Stimulated activated CD4-positive, alpha-beta T cell treated with anti-CD3 and anti-CD28 coated beads, Interleukin-15, amount 100 ng/mL, for 1 hour (primary cell): ENCODE data around the gene FBXO28.

ENCODE experiments used
- DNase-seq, 2 donors: peaks; one replicate each; pipeline ENCODE4 v3.0.0-alpha.2; 2020; ENCODE audit warnings: low read depth in 1 of 2, low spot score in 1 of 2

FBXO28 gene

DNA sequence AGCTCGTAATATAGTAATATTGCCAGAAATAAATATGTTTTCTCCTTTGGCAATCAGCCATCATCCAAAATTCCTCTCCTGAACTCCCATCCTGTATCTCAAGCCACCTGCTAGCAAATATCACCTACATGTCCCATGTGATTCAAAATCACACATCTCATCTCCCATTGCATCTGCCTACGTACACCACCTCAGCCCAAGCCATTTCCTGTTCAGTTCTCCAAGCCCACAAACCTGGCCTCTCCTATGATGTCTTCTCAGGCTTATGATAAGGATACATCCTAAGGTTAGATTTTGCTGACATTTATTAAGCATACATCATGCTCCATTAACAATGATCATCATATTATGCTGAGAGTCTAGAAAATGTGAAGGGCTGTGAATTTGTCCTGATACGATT is 37.2 kb downstream of the FBXO28 start:
- DNase-seq = no peak

- DNase-seq = no peak
These were observed 43.4 kb downstream of the FBXO28 start for GRCh38 chr1:224157316-224157715.

GRCh38 chr1:224159541-224159940 is 45.6 kb downstream of the FBXO28 start:
- no peak for DNase-seq

DNA sequence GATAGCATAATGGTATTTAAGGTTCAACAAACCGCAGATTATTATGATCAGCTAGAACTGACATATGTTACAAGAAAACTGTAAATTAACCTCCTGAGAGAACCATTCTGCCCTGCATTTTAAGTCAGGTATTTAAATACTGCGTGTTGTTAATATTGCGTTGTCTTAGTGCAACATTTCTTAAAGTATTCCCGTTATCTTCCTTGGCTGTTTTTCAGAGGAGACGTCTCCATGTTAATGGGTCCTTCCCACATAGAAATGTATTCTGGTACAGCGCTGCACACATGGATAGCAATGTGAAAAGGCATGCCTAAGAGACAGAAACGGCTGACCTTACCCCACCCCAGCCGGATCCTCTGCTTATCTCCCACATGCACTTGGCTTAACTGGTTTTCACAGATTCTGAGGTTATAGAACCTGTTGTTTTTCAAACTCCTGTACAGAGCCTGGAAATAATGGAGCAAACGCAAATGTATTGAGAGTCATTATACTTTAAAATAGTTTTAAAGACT is 46.3 kb downstream of the FBXO28 start:
- DNase-seq = no peak

DNA sequence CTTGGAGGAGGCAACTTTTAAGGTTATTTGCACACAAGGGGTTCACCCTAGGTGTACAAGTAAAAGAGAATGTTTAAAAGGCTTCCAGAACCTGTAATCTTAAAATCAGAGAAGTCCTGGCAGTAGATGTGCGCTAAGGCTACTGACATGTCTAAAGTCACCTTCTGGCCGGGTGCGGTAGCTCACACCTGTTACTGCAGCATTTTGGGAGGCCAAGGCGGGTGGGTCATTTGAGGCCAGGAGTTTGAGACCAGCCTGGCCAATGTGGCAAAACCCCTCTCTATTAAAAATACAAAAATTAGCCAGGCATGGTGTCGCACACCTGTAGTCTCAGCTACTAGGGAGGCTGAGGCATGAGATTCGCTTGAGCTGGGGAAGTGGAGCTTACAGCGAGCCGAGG is 48.9 kb downstream of the FBXO28 start:
- DNase-seq = no peak

DNA sequence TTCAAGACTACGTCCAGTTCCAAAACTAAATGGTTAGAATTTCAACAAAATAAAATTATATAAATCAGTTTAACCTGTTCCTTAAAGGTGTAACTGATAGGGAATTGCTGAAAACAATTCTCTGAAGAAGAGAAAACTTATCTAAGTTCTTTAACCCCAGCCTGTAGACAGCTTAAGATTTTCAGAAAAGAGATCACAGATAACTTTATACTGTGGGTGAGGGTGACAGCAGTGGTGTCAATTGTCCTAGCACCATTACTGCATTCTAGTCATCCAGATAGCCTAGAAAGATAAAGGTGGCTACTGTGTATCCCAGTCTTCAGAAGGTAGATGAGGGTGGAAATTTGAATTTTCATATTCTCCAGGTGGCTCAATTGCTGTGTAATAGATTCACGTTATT is 49.4 kb downstream of the FBXO28 start:
- no peak for DNase-seq

DNA sequence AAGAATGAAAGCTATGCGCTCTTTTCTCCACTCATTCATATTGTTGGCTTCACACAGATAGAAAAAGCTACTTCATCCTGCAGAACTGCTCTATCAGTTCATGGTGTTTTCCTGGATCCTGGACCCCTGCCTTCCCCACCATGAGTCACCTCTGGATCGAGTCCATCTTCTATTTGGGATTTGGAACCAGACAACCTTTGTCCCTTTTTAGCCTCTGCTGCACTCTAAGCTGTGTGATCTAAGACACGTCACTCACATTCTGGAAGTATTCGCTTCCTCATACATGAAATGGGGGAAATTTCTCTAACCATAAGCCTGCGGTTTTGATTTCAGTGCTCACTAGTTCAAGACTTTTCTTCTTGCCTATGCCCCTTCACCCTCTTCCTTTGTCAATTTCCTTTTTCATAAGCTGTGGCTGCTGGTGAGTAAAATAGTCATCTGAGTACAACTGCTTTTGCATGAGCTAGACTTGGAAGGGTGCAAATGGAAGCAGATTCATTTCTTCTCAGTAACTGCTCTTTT is 55.0 kb downstream of the FBXO28 start:
- DNase-seq = no peak

DNA sequence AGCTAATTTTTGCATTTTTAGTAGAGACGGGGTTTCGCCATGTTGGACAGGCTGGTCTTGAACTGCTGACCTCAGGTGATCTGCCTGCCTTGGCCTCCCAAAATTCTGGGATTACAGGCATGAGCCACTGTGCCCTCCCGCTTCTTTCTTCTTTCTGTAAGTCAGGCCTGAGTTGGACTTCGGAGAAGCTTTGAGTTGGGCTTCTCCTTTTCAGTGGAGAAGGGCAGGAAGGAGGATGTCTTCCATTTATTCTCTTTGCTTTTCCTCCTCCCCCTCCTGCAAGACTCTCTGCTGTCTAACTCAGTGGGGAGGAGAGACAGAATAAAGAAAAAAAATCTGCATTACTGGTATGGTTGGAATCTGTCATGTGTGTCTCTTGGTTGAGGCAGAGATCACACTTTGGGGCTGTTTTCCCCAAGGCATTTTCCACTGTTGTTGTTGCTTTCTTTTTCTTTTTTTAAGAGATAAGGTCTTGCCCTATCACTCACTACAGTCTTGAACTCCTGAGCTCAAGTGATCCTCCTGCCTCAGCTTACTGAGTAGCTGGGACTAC is 55.9 kb downstream of the FBXO28 start:
- DNase-seq = no peak

DNA sequence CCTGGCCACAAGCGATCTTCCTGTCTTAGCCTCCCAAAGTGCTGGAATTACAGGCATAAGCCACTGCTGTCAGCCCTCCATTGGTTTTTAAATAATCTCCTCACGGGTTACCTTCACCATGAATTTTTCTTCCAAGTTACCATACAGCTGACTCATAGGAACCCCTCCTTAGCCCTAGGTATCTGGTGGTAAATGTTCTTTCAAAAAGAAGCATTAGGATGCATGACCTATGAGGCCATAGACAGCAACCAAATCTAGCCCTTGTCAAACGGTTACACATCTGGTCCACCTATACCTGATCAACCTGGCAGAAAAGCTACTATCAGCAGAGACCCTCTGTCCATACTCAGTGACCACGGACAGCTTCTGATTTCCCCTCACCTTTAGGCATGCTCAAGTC is 56.4 kb downstream of the FBXO28 start:
- no peak for DNase-seq

DNA sequence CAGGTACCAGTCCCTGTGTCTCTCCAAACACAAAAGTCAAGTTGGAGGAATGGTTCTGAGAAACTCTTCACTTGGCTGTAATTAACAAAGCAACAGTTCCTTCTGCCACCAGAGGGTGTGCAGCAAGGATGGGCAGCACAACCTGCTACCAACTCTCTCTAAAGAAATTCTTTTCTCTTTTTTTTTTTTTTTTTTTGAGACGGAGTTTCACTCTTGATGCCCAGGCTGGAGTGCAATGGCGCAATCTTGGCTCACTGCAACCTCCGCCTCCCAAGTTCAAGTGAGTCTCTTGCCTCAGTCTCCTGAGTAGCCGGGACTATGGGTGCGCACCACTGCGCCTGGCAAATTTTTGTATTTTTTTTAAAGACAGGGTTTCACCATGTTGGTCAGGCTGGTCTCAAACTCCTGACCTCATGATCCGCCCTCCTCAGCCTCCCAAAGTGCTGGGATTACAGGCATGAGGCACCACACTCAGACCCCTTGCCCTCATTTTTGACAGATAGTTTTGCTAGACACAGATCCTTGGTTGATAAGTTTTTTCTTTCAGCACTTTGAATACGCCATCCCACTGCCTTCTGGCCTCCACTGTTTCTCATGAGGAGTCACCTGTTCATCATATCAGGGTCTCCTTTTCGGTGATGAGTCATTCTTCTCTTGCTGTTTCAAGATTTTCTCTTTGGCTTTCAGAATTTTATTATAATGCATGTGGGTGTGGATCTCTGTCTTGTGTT is 57.0 kb downstream of the FBXO28 start:
- no peak for DNase-seq

GRCh38 chr1:224172229-224172628 is 58.3 kb downstream of the FBXO28 start:
- no peak for DNase-seq

DNA sequence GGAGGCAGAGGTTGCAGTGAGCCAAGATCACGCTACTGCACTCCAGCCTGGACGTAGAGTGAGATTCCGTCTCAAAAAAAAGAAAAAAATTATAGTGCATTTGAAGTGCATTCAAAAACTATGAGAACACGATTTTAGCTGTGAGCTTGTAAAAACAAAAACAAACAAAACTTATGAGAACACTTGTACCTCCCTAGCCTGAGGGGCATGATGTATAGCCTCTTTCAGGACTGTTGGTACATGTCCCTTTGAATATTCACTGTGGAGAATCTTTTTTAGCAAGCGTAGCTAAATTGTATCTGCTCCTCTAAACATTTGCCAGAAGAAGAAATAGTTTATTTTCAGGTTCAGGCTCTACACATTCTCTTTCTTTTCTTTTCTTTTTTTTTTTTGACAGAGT is 59.6 kb downstream of the FBXO28 start:
- no peak for DNase-seq

- DNase-seq = no peak
These were observed 61.7 kb downstream of the FBXO28 start for GRCh38 chr1:224175617-224176016.

- no peak for DNase-seq
These were observed 63.6 kb downstream of the FBXO28 start for GRCh38 chr1:224177356-224177999.

GRCh38 chr1:224178894-224179293 is 65.0 kb downstream of the FBXO28 start:
- DNase-seq = no peak

DNA sequence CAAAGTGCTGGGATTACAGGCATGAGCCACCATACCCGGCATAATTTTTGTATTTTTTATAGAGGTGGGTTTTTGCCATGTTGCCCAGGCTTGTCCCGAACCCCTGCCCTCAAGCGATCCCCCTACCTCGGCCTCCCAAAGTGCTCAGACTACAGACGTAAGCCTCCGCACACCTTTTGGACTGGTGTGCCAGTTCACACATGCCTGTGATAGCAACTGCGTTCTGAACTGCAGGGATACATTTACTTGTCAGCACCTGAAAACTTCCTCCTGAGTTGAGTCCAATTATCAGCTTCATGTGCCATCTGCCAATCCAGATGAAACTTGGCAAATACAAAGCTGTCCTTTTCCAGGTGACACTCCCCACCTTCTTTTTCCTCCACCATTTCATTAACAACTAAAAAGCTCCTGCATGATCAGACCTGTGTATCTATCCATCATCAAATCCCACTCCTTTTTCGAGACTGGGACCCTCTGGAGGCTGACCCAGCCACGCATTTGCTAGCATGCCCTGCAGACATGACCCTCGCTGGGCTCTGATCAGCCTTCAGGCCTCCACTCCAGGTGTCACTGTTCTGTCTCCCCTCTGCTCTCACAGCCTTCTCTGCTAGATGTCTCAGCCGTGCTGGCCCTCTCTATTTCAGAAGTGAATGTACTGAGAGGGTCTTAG is 67.0 kb downstream of the FBXO28 start:
- no peak for DNase-seq

- DNase-seq = no peak
These were observed 67.5 kb downstream of the FBXO28 start for GRCh38 chr1:224181453-224181810.

- peak; percentile 4 to 19 for DNase-seq
These were observed 68.3 kb downstream of the FBXO28 start for GRCh38 chr1:224182057-224182865.

GRCh38 chr1:224182866-224183590 is 69.1 kb downstream of the FBXO28 start, which contains the start of gene DEGS1:
DEGS1 (plus strand) TSS chr1:224183240; CDS start chr1:224183337, 97 bp downstream.
- DNase-seq = peak; percentile 68 to 71
